Measurements from ENCODE around the gene NUP62. TPM values are rescaled to one million over a fixed set of nuclear protein-coding genes. Genes with fewer than 3 reads are reported as not detected.

Gene NUP62
- total and polyA plus RNA-seq, 2 of the 8 experiments (the other 6 are each of a cell fraction or from before 2014, with no cell fraction given) = 50.0 to 107 TPM

GRCh38 chr19:49940482-49940791 is 11.1 kb upstream of the NUP62 start:
- Histone ChIP-seq H4K91ac (replicated peaks; ENCODE audit: insufficient read length, low read length) (no peak overlapping the region), H3K23ac (ENCODE audit: insufficient read length) (no peak overlapping the region), H3K27ac (ENCODE audit: low read depth, low read length) (no peak overlapping the region), H3K79me1 (ENCODE audit: low read depth, low read length) (no peaks in the 10 kb centered on the region), H2AFZ (ENCODE audit: low read length) (no peak overlapping the region), H2BK120ac (replicated peaks; ENCODE audit: low read depth, low read length) (no peak overlapping the region), H4K5ac (ENCODE audit: insufficient read length, low read depth, low read length) (no peak overlapping the region), H3K36me3 (ENCODE audit: control insufficient read depth in 2 of 4, insufficient read depth in 4 of 4, low read length in 3 of 4) (no peaks in the 10 kb centered on the region), H4K20me1 (replicated peaks in 1 of 2; ENCODE audit: control insufficient read depth in 1 of 2, insufficient read depth in 2 of 2, low read length in 2 of 2) (no peaks in the 10 kb centered on the region), H3K9me3 (ENCODE audit: insufficient read depth in 2 of 2, low read depth in 1 of 2, low read length in 1 of 2) (no peaks in the 10 kb centered on the region), H2AK5ac (ENCODE audit: low read depth, low read length) (no peak overlapping the region), H3K79me2 (ENCODE audit: control insufficient read depth in 1 of 2, insufficient read depth in 2 of 2, low read length in 2 of 2) (no peaks in the 10 kb centered on the region), H3K4ac (replicated peaks; ENCODE audit: insufficient read length, low read depth, low read length) (no peak overlapping the region), H3K9ac (replicated peaks in 1 of 4; ENCODE audit: extremely low read depth in 1 of 4, low read depth in 3 of 4, low read length in 3 of 4) (no peak overlapping the region), H3K18ac (ENCODE audit: extremely low read depth, low read length) (no peak overlapping the region), H3K4me2 (ENCODE audit: insufficient read depth in 1 of 2, low read depth in 2 of 2, low read length in 2 of 2) (no peak overlapping the region), H3K4me3 (ENCODE audit: extremely low read depth in 1 of 4, insufficient read depth in 2 of 4, low read depth in 3 of 4, low read length in 4 of 4) (no peak overlapping the region), H2BK12ac (ENCODE audit: low read depth, low read length) (no peak overlapping the region), H3K23me2 (ENCODE audit: low read depth, low read length) (no peaks in the 10 kb centered on the region), H3K56ac (replicated peaks; ENCODE audit: insufficient read length, low read depth, low read length) (no peak overlapping the region), H3K27me3 (replicated peaks in 1 of 4; ENCODE audit: control insufficient read depth in 3 of 4, extremely low read depth in 1 of 4, insufficient read depth in 3 of 4, low read length in 3 of 4) (no peaks in the 10 kb centered on the region), H2BK20ac (ENCODE audit: low read length) (no peak overlapping the region), H4K8ac (ENCODE audit: extremely low read depth, insufficient read depth, low read length) (no peak overlapping the region), H2BK5ac (ENCODE audit: low read depth, low read length) (no peak overlapping the region), H2BK15ac (ENCODE audit: low read length) (no peak overlapping the region), H3K4me1 (replicated peaks in 1 of 4; ENCODE audit: control insufficient read depth in 3 of 4, insufficient read depth in 4 of 4, low read length in 3 of 4) (no peaks in the 10 kb centered on the region; a peak in 1 of 7 replicates), H3K14ac (ENCODE audit: insufficient read length) (no peak overlapping the region)
- TF ChIP-seq ATF2 (IDR thresholded peaks at IDR 0.05; ENCODE audit: low read length) (no peak), CHD2 (IDR thresholded peaks at IDR 0.05; ENCODE audit: low read length) (no peak), JUN (IDR thresholded peaks at IDR 0.05; ENCODE audit: low read depth, low read length) (no peak), SAP30 (IDR thresholded peaks at IDR 0.05; ENCODE audit: insufficient read depth, insufficient replicate concordance, low read length) (no peak), SIX5 (IDR thresholded peaks at IDR 0.05; ENCODE audit: low read depth, low read length) (no peak), POLR2A (IDR thresholded peaks at IDR 0.05; ENCODE audit: control extremely low read depth in 1 of 2, low read depth in 2 of 2, low read length in 2 of 2) (no peak), POLR2AphosphoS5 (IDR thresholded peaks at IDR 0.05; ENCODE audit: low read depth, low read length) (no peak), MAFK (IDR thresholded peaks at IDR 0.05; ENCODE audit: low read depth, low read length) (no peak), TCF12 (IDR thresholded peaks at IDR 0.05; ENCODE audit: low read depth, low read length) (no peak), ASH2L (IDR thresholded peaks at IDR 0.05; ENCODE audit: low read length) (no peak), POU5F1 (IDR thresholded peaks at IDR 0.05; ENCODE audit: low read depth, low read length) (no peak), TEAD4 (IDR thresholded peaks at IDR 0.05; ENCODE audit: low read depth, low read length) (no peak), KDM5A (IDR thresholded peaks at IDR 0.05; ENCODE audit: low read length) (no peak)
- whole genome bisulfite sequencing, 2 experiments (ENCODE audit: extremely low coverage in 1 of 2, insufficient coverage in 1 of 2, insufficient read length in 1 of 2, insufficient replicate concordance in 2 of 2, low coverage in 1 of 2, low lambda C conversion rate in 2 of 2, missing lambda C conversion rate in 1 of 2) = 95% methylated on average over 5 of the region's 5 CpGs; no CpG with 5 or more reads in 1 of the 2 experiments
- FAIRE-seq (no peak), DNase-seq (ENCODE audit: low read depth in 1 of 2, low spot score in 2 of 2) (no peak)
- CTCF ChIA-PET (ENCODE audit: partially characterized antibody) = interaction anchor here (0.6 to 10.3 kb wide), 3 partner anchors 12 to 107 kb away, joined by 3 to 231 read pairs (median 69); no protein-coding TSS in a partner anchor
- POLR2A ChIA-PET (ENCODE audit: partially characterized antibody) = interaction anchor here (4.2 kb wide), 1 partner anchor 12 kb away, joined by 21 read pairs; the partner anchor contains the start of genes ATF5 and NUP62

Data from H1 (cell line).